Measurements from ENCODE around the gene ZSCAN29. TPM values are rescaled to one million over a fixed set of nuclear protein-coding genes. Genes with fewer than 3 reads are reported as not detected.

ZSCAN29 gene
- total and polyA plus RNA-seq, 2 of the 13 experiments (the other 11 are each of a cell fraction or from before 2014, with no cell fraction given): 8.3 to 27.4 TPM

- TF ChIP-seq ZNF784 (CRISPR knock-in tag; IDR thresholded peaks at IDR 0.05; ENCODE audit: borderline replicate concordance) (no peak), ELF1 (CRISPR knock-in tag; IDR thresholded peaks at IDR 0.05) (no peak)
- in situ Hi-C loops (cut with HindIII; ENCODE audit: extremely low pct_ligation_motif_present, low pct_unique_long_range_greater_than_20kb): no loop called here
- DNase-seq (ENCODE audit: low spot score): no peak
- H2AFZ ChIP-seq (ENCODE audit: low read length): no peak overlapping the region
- 97% methylated on average over 4 of the region's 10 CpGs for WGBS (ENCODE audit: low lambda C conversion rate)
- H3K27ac ChIP-seq (ENCODE audit: extremely low read length, insufficient read depth, low read length): no peak overlapping the region
- BruUV-seq (replicated peaks): no TSS peak
- H3K4me3 ChIP-seq (replicated peaks in 1 of 3; ENCODE audit: insufficient read depth in 1 of 3, low read depth in 2 of 3, low read length in 3 of 3): no peak overlapping the region
- ChIA-PET POLR2A (no interaction called here), CTCF (ENCODE audit: low intra/inter-chr PET ratio, low total read pairs) (no interaction called here)
- H3K79me2 ChIP-seq (ENCODE audit: insufficient read depth, low read length): no peaks in the 10 kb centered on the region
- no peak overlapping the region for H3K4me2 ChIP-seq (ENCODE audit: low read depth, low read length)
- H3K9me3 ChIP-seq (ENCODE audit: low read length): no peaks in the 10 kb centered on the region
- ATAC-seq: no peak
- peaks cover 14 to 52% of the 10 kb centered on the region in 2 experiments; a peak in 4 of 5 replicates for H3K36me3 ChIP-seq (replicated peaks in 1 of 2; ENCODE audit: control insufficient read depth in 1 of 2, insufficient read depth in 2 of 2, low read length in 2 of 2)
- H3K9ac ChIP-seq (ENCODE audit: insufficient read depth, low read depth, low read length): no peak overlapping the region
- H4K20me1 ChIP-seq (ENCODE audit: insufficient read depth, low read length): no peaks in the 10 kb centered on the region
- intact Hi-C loops (cut with micrococcal nuclease; ENCODE audit: unreplicated experiment): no loop called here
- no peak for FAIRE-seq
- H3K4me1 ChIP-seq (ENCODE audit: insufficient read depth, low read length): no peaks in the 10 kb centered on the region
- H3K27me3 ChIP-seq (ENCODE audit: control insufficient read depth in 1 of 2, insufficient read depth in 2 of 2, low read length in 2 of 2): no peaks in the 10 kb centered on the region
Measured at GRCh38 chr15:43420435-43420834, 49.6 kb upstream of the ZSCAN29 start.

GRCh38 chr15:43414196-43414595, 43.4 kb upstream of the ZSCAN29 start:
- ChIA-PET POLR2A (no interaction called here), CTCF (ENCODE audit: low intra/inter-chr PET ratio, low total read pairs) (no interaction called here)
- no peak overlapping the region for H2AFZ ChIP-seq (ENCODE audit: low read length)
- intact Hi-C loops (cut with micrococcal nuclease; ENCODE audit: unreplicated experiment): no loop called here
- no peak overlapping the region for H3K27ac ChIP-seq (ENCODE audit: extremely low read length, insufficient read depth, low read length)
- TF ChIP-seq PLRG1 (conservative IDR thresholded peaks at IDR 0.05) (no peak), ZNF496 (CRISPR knock-in tag; IDR thresholded peaks at IDR 0.05; ENCODE audit: insufficient replicate concordance) (no peak), ZNF713 (CRISPR knock-in tag; IDR thresholded peaks at IDR 0.05) (no peak), NR2C2 (CRISPR knock-in tag; IDR thresholded peaks at IDR 0.05; ENCODE audit: borderline replicate concordance) (no peak), KMT2A (CRISPR knock-in tag; IDR thresholded peaks at IDR 0.05) (no peak), ZNF274 (CRISPR knock-in tag; IDR thresholded peaks at IDR 0.05) (no peak), TRIM24 (CRISPR knock-in tag; IDR thresholded peaks at IDR 0.05) (no peak), DMAP1 (CRISPR knock-in tag; IDR thresholded peaks at IDR 0.05) (no peak), ZNF234 (CRISPR knock-in tag; conservative IDR thresholded peaks at IDR 0.05) (no peak), SCMH1 (CRISPR knock-in tag; IDR thresholded peaks at IDR 0.05; ENCODE audit: borderline replicate concordance) (no peak), MZF1 (CRISPR knock-in tag; IDR thresholded peaks at IDR 0.05; ENCODE audit: borderline replicate concordance) (no peak), ETS1 (CRISPR knock-in tag; IDR thresholded peaks at IDR 0.05) (no peak), E2F2 (CRISPR knock-in tag; IDR thresholded peaks at IDR 0.05; ENCODE audit: borderline replicate concordance) (no peak), TBX3 (IDR thresholded peaks at IDR 0.05; ENCODE audit: borderline replicate concordance) (no peak)
- BruUV-seq (replicated peaks): no TSS peak
- H3K27me3 ChIP-seq (ENCODE audit: control insufficient read depth in 1 of 2, insufficient read depth in 2 of 2, low read length in 2 of 2): no peaks in the 10 kb centered on the region
- ATAC-seq (no peak), DNase-seq (ENCODE audit: low spot score) (no peak), FAIRE-seq (no peak)
- no peak overlapping the region for H3K4me2 ChIP-seq (ENCODE audit: low read depth, low read length)
- in situ Hi-C loops (cut with HindIII; ENCODE audit: extremely low pct_ligation_motif_present, low pct_unique_long_range_greater_than_20kb): no loop called here
- H3K4me1 ChIP-seq (ENCODE audit: insufficient read depth, low read length): no peaks in the 10 kb centered on the region
- H3K79me2 ChIP-seq (ENCODE audit: insufficient read depth, low read length): no peaks in the 10 kb centered on the region
- peaks cover 10 to 34% of the 10 kb centered on the region in 2 experiments for H3K36me3 ChIP-seq (replicated peaks in 1 of 2; ENCODE audit: control insufficient read depth in 1 of 2, insufficient read depth in 2 of 2, low read length in 2 of 2)
- H3K9ac ChIP-seq (ENCODE audit: insufficient read depth, low read depth, low read length): no peak overlapping the region
- no peak overlapping the region for H3K4me3 ChIP-seq (replicated peaks in 1 of 3; ENCODE audit: insufficient read depth in 1 of 3, low read depth in 2 of 3, low read length in 3 of 3)
- H3K9me3 ChIP-seq (ENCODE audit: low read length): no peaks in the 10 kb centered on the region
- no peaks in the 10 kb centered on the region for H4K20me1 ChIP-seq (ENCODE audit: insufficient read depth, low read length)

All from HepG2 (cell line).